Omental fat pad (tissue), 4 donors: ENCODE data around the gene ATXN2L. TPM values are rescaled to one million over a fixed set of nuclear protein-coding genes. Genes with fewer than 3 reads are reported as not detected.
"Not testable (repeated sequence)": the region's sequence is repeated elsewhere in the genome, so short reads cannot be mapped to it uniquely, and the experiment has no call there.

Experiments
- ATAC-seq: fragments of 150-250 bp; one replicate; pipeline ENCODE4 v1.9.1; 2016; ENCODE audit warnings: mild to moderate bottlenecking, moderate library complexity; ENCODE audit not compliant: low FRiP score
- DNase-seq: peaks from one replicate; pipeline ENCODE4 v3.0.0-alpha.2; 2019; ENCODE audit warnings: low spot score
- total RNA-seq, 4 donors: library from RNA; depleted of rRNA; stranded (reverse); fragments of >200 nt; gene quantifications; one replicate each; pipeline ENCODE4 v1.1.0, GENCODE V29; 2016
- TF ChIP-seq, protein P1 (sequence below), 3 donors: fragments of 450-650 bp; IDR thresholded peaks; one replicate each; pipeline ENCODE4 v1.5.1; 2016 to 2017; ENCODE audit warnings: antibody characterized with exemption in 3 of 3, mild to moderate bottlenecking in 3 of 3, moderate library complexity in 2 of 3

The ATXN2L gene
- total RNA-seq, 4 donors from 2014 or later = 34.4 to 83.3 (median 59.5) TPM

DNA sequence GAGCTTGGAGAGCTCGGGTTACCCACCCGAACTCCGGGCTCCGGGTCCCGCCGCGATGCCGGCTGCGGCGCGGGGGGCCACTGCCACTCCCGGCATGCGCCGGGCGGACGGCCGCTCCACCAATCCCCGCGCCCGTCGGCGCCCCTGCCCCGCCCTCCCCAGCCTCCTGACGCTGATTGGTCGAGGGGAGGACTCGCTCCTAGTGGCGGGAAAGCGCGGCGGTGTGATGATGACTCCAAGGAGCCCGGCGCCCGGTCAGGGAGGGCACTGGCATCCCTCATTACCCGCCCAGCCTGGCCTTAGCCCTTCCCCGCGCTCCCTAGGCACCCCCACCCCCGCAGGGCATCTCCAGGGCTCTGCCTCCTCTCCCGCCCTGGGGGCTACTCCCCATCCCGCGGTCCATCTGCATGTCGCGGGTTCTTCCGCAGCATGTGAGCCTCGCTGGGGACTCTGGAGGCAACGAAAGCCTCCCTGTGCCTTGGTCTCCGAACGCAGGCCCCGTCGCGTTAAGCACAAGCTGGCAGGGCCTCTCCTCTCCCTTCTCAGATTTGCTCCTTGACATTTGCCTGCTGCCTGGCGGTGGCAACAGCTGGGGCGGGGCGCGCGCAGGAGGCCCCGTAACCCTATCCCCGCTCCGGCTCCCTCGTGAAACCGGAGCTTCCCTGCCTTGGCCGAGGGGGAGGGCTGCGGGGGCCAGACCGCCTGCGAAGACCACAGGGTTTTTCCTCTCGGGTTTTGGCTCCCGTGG, 57.2 kb downstream of the ATXN2L start:
- peak; percentile 73 for DNase-seq
- TF ChIP-seq, protein P1, sequence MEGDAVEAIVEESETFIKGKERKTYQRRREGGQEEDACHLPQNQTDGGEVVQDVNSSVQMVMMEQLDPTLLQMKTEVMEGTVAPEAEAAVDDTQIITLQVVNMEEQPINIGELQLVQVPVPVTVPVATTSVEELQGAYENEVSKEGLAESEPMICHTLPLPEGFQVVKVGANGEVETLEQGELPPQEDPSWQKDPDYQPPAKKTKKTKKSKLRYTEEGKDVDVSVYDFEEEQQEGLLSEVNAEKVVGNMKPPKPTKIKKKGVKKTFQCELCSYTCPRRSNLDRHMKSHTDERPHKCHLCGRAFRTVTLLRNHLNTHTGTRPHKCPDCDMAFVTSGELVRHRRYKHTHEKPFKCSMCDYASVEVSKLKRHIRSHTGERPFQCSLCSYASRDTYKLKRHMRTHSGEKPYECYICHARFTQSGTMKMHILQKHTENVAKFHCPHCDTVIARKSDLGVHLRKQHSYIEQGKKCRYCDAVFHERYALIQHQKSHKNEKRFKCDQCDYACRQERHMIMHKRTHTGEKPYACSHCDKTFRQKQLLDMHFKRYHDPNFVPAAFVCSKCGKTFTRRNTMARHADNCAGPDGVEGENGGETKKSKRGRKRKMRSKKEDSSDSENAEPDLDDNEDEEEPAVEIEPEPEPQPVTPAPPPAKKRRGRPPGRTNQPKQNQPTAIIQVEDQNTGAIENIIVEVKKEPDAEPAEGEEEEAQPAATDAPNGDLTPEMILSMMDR (IDR thresholded peaks at IDR 0.05) = no peak
- ATAC-seq = peak; percentile 96

DNA sequence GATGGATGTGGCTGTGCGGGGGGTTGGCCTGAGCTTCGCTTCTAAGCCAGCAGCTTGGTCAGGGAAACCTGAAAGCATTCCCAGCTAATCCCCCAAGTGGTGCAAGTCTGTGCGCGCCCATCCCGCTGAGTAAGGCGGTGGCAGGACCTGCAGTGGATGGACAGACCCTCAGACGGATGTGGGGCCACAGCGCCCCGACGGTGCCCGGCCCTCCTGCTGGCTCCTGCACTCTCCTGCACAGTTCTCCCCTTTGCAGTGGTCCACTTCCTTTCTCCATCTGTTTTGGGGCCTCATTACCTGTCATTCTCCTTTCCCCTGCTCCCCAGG, 57.8 kb downstream of the ATXN2L start:
- DNase-seq (no peak), ATAC-seq (no peak)

DNA sequence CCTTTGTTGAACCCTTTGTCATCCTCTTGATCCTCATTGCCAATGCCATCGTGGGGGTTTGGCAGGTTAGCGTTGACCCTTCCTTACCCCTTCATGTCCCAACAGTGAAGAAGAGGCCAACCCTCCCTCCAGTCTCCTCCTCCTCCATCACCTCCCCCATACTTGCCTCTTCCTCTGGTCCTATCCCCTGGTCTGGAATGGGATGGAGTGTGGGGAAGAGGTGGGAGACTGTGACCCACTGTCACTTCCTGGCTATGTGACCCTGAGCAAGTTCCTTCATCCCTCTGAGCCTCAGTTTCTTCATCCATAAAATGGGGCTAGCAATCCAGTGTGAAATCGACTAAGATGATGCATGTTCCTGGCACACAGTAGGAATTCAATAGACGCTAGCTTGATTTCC, 58.2 kb downstream of the ATXN2L start:
- no peak for ATAC-seq

More for the DNA sequence above, 57.8 kb downstream of the ATXN2L start:
- TF ChIP-seq, protein P1 (IDR thresholded peaks at IDR 0.05) = no peak

DNA sequence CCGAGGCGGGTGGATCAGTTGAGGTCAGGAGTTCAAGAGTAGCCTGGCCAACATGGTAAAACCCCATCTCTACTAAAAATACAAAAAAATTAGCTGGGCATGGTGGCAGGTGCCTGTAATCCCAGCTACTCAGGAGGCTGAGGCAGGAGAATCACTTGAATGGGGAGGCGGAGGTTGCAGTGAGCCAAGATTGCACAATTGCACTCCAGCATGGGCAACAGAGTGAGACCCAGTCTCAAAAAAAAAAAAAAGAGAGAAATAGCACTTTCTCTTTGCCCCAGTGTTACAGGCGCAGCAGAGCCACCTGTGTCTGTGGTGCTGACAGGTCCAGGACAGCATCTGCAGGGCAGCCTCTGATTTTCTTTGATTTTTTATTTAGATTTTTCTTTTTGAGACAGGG, 58.8 kb downstream of the ATXN2L start:
- DNase-seq, ATAC-seq: not testable (repeated sequence)

More for the DNA sequence above, 58.2 kb downstream of the ATXN2L start:
- TF ChIP-seq, protein P1 (IDR thresholded peaks at IDR 0.05) = no peak
- DNase-seq = no peak

DNA sequence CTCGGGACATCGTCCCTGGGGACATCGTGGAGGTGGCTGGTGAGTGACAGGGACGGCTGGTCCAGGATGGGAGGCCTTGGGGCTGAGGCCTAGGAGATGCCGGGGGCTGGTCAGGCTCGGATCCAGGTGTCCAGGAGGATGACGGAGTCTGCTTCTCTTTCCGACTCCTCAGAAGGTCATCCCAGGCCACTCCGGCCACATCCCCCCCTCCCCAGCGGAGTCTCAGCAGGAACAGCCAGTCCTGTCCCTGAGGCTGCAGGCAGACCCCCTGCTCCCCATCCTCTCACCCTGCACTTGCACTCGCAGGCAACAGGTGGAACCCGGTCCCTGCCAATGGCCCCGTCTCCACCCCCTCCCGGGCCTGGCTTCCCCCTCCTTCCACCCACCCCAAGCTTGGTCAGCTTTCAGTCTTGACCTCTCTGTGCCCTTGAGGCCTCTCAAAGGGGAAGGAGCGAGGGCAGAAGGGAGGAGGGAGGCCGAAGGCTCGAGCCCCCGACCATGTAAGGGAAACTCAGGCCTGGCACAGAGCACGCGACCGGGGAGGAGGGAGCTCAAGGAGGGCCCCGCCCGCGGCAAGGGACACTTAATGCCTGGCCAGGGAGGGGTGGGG, 59.9 kb downstream of the ATXN2L start:
- ATAC-seq = no peak
- TF ChIP-seq, protein P1 (IDR thresholded peaks at IDR 0.05) = no peak
- no peak for DNase-seq

DNA sequence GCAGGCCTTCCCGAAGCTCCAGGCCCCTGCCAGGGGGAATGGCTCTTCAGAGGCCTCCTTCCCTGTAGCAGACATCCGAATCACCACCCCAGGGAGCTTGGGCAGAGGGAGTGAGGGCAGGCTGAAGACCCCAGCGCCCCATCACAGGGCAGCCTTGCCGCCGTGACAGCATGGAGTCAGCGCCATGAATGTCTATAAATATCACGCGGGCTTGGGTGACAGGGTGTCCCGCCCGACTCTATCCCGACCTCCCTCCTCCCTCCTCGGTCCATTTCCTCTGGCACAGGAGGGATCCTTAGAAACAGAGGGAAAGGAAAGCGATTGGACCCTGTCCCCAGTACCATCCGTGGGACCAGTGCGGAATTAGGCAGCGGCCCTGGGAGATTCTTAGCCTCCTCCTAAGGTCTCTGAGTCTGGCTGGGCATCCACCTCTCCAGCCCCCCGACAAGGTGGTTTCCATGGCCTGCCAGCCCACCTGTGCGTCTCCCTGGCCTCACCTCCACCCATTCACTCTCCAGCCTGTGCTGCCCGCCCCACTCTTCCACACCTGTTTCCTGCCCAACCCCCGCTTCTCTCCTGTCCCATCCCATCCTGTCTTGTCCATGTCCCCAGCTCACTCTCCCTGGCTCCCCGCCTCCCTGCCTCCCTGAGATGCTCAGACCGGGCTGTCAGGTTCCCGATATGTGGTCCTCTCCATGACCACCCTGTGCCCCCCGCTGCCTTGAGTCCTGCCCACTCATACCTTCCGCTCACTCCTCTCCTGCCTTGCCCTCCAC, 60.6 kb downstream of the ATXN2L start:
- no peak for ATAC-seq
- TF ChIP-seq, protein P1 (IDR thresholded peaks at IDR 0.05) = no peak
- no peak for DNase-seq

DNA sequence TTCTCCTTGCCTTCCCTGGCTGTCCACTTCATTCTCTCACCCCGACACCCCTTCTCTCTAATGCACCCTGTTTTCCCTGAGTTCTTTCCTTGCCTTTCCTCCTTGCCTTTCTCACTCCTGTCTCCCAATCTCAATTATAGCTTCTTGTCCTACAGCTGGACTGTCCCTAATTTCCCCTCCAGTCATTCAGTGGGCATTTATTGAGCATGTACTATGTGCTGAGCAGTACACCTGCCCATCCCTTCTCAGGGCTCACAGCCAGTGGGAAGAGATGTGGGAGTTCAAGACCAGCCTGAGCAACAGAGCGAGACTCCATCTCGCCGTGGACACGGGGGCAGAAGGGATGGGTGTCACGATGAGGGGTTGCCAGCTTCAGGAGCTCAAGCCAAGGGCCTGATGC, 61.2 kb downstream of the ATXN2L start:
- no peak for ATAC-seq
- TF ChIP-seq, protein P1 (IDR thresholded peaks at IDR 0.05) = no peak

More for the DNA sequence above, 61.2 kb downstream of the ATXN2L start:
- no peak for DNase-seq
